ENCODE results near the gene SEMA3A. TPM values are rescaled to one million over a fixed set of nuclear protein-coding genes. Genes with fewer than 3 reads are reported as not detected.

Gene SEMA3A
- 134 TPM for total RNA-seq

GRCh38 chr7:84194484-84195271 lies at the start of gene SEMA3A:
Gene SEMA3A, minus strand, starts transcription at chr7:84194789. Its CDS starts 203 bp downstream, at chr7:84194586.

